LNCaP clone FGC (cell line): Measurements from ENCODE around the gene ADAMTSL3.

Source experiments
- DNase-seq: peaks from one replicate; pipeline ENCODE4 v3.0.0-alpha.2; 2011; ENCODE audit warnings: low read depth
- H3K4me3 ChIP-seq: 2 replicates; pipeline ENCODE4 v1.5.1; 2011; ENCODE audit warnings: mild to moderate bottlenecking, low read depth, low read length, control low read depth
- TF ChIP-seq, protein P1 (sequence below): IDR thresholded peaks from 2 replicates; pipeline ENCODE4 v1.5.1; 2012; ENCODE audit warnings: mild to moderate bottlenecking; ENCODE audit not compliant: control insufficient read depth, insufficient read depth; ENCODE audit errors: extremely low read depth

Gene ADAMTSL3

GRCh38 chr15:83848315-83849050, 194.6 kb downstream of the ADAMTSL3 start:
- DNase-seq = no peak
- TF ChIP-seq, protein P1, sequence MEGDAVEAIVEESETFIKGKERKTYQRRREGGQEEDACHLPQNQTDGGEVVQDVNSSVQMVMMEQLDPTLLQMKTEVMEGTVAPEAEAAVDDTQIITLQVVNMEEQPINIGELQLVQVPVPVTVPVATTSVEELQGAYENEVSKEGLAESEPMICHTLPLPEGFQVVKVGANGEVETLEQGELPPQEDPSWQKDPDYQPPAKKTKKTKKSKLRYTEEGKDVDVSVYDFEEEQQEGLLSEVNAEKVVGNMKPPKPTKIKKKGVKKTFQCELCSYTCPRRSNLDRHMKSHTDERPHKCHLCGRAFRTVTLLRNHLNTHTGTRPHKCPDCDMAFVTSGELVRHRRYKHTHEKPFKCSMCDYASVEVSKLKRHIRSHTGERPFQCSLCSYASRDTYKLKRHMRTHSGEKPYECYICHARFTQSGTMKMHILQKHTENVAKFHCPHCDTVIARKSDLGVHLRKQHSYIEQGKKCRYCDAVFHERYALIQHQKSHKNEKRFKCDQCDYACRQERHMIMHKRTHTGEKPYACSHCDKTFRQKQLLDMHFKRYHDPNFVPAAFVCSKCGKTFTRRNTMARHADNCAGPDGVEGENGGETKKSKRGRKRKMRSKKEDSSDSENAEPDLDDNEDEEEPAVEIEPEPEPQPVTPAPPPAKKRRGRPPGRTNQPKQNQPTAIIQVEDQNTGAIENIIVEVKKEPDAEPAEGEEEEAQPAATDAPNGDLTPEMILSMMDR = no peak
- H3K4me3 ChIP-seq = no peak overlapping the region

- TF ChIP-seq, protein P1 = no peak
- no peak overlapping the region for H3K4me3 ChIP-seq
- DNase-seq = no peak
These were observed 196.1 kb downstream of the ADAMTSL3 start for GRCh38 chr15:83850015-83850414.

DNA sequence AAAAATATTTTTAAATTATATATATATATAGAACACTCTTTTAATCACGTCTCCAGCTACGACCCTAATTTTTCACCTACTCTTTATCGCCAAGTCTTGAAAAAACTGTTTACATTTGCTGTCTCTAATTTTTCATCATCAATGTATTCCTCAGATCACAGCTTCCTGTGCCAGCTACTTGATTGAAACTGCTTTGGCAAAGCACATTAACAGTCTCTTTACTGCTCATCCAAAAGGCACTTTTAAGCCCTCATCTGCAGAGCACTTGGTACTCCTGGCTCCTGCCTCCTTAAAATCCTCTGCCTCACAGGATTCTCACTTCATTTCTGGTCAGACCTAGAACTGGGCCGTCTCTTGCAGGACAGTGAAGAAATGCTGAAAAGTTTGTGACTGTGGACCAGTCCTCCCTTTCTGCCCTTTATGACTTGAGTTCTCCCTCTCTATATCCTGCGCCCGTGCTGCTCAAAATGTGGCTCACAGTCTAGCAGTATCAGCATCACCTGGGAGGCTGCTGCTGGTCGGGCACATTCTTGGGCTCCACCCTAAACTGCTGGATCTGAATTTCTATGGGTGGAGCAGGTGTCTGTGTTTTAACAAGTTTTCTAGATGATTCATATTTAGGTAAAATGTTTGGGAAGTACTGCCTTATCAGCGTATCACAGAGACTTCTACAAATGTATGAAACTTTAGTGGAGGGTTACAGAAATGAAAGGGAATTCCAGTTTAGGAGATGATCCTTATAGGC, 196.8 kb downstream of the ADAMTSL3 start:
- TF ChIP-seq, protein P1 = no peak
- no peak for DNase-seq
- H3K4me3 ChIP-seq = no peak overlapping the region

DNA sequence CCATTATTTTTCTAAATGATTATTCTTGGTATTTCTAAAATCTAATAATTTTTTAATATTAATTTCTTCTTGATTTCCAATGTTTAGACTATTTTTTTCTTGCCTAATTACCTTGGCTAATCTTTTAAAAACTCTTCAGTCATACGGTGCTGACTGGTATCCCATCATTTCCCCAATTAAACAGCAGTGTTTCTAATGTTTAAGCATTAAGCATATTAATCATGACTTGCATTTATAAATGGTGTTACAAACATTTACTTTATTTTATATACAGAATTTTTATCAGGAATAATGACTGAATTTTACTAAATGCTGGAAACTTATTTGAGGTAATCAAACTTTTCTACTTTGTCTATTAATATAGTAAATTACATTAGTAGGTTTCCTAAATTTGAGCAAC, 199.3 kb downstream of the ADAMTSL3 start:
- TF ChIP-seq, protein P1 = no peak
- DNase-seq = no peak
- no peak overlapping the region for H3K4me3 ChIP-seq

GRCh38 chr15:83854321-83854720, 200.4 kb downstream of the ADAMTSL3 start:
- TF ChIP-seq, protein P1 = no peak
- no peak overlapping the region for H3K4me3 ChIP-seq
- no peak for DNase-seq

DNA sequence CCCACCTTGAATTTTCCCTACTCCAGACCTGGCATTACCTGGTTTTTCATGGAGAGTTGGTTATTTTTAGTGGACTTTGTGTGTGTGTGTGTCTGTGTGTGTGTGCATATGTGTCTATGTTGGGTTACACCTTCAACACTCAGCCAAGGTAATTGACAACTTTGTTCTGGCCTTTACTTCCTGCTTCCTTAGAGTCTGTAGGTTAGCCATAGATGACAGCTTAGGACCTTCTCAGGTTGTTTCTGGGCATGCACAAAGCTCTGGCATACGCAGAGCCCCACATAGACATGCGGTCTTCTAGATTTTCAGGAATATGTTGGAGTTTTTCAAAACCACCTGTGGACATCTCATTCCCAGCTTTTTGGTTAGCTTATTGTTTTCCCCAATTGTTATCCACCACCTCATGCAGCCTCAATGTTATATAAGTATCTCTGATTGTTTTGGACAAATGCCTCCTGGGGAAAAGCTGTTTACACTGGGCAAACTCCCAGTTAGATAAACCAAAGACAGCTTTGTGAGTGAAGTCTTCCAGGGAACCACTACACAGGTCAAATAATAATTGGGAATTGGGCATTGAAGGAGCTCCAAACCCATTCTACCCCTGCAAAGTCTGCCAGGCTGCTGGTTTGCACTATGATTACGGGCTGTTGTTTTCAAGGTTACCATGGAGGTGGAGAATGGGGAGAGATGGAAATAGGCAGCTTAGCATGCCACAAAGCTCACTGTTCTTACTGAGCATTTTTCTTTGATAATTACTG, 201.2 kb downstream of the ADAMTSL3 start:
- no peak overlapping the region for H3K4me3 ChIP-seq
- peak; percentile 82 for DNase-seq
- TF ChIP-seq, protein P1 = no peak
